Thyroid gland (tissue), 4 donors: ENCODE data around the gene BUD13. TPM values are rescaled to one million over a fixed set of nuclear protein-coding genes. Genes with fewer than 3 reads are reported as not detected.

Experiments
- DNase-seq, 2 donors: peaks; one replicate each; pipeline ENCODE4 v3.0.0-alpha.2; 2019
- H3K27ac ChIP-seq, 3 donors: fragments of 200-600 bp; sonication (generic); 1 replicate in 2 of 3; 2 replicates in 1 of 3; pipeline ENCODE4 v1.5.1; 2016 to 2019; ENCODE audit warnings: mild to moderate bottlenecking in 1 of 3, moderate library complexity in 1 of 3
- H3K27me3 ChIP-seq: fragments of 200-600 bp; sonication (generic); one replicate; pipeline ENCODE4 v1.5.1; 2019
- H3K36me3 ChIP-seq, 2 donors: fragments of 200-600 bp; sonication (generic); one replicate each; pipeline ENCODE4 v1.5.1; 2016 to 2019
- H3K4me1 ChIP-seq, 2 donors: fragments of 200-600 bp; sonication (generic); one replicate each; pipeline ENCODE4 v1.5.1; 2017 to 2019
- H3K4me3 ChIP-seq, 3 donors: fragments of 200-600 bp; sonication (generic); replicated peaks in 1 of 3; 1 replicate in 2 of 3; 2 replicates in 1 of 3; pipeline ENCODE4 v1.5.1; 2016; ENCODE audit warnings: mild to moderate bottlenecking in 1 of 3
- H3K9me3 ChIP-seq: fragments of 200-600 bp; sonication (generic); one replicate; pipeline ENCODE4 v1.5.1; 2017
- POLR2A ChIP-seq, 2 donors: fragments of 450-650 bp; IDR thresholded peaks; one replicate each; pipeline ENCODE4 v1.6.1; 2017; ENCODE audit warnings: antibody characterized with exemption in 2 of 2, mild to moderate bottlenecking in 2 of 2, moderate library complexity in 1 of 2
- WGBS, 2 donors: methylation state at CpG; one replicate each; pipeline ENCODE4 v1.1.5; 2017; 5-methylcytosine and 5-hydroxymethylcytosine counted together
- intact Hi-C: fragments of 100-400 bp; cut with DNase I; formaldehyde crosslinking; loops from one replicate; pipeline ENCODE4 v1.15.1; 2023
- total RNA-seq, 4 donors: library from RNA; depleted of rRNA; stranded (reverse); fragments of >200 nt; gene quantifications; one replicate each; pipeline ENCODE4 v1.2.3, GENCODE V29; 2016
- TF ChIP-seq, protein P1 (sequence below), 6 experiments: fragments of 200-600 bp in 3 of 6; fragments of 450-650 bp in 3 of 6; sonication (generic) in 3 of 6; IDR thresholded peaks; one replicate each; pipeline ENCODE4 v1.5.1; 2016 to 2019; ENCODE audit warnings: antibody characterized with exemption in 6 of 6, mild to moderate bottlenecking in 2 of 6, inconsistent platforms in 1 of 6, moderate library complexity in 1 of 6

The BUD13 gene
- total RNA-seq, 4 donors from 2014 or later = 15.2 to 18.7 (median 17.8) TPM

DNA sequence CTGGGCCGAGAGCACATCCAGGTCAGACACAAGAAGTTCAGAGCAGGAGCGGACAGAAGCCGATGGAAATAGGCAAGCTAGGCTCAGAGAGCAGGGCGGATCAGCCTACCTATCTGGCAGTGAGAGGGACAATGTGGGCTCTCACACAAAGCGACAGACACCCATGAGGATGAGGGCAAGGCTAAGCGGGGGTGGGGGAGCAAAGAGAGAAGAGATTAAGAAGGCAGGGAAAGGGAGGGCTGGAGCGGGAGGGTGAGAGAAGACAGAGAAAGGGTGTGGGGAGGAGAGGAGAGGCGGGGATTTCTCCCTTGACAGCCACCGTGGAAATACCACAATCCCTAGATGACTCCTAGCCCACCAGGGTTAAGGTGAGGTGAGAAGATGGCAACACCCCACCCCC lies 57.9 kb downstream of the BUD13 start:
- no peak for DNase-seq
- Histone ChIP-seq H3K9me3 (no peaks in the 10 kb centered on the region), H3K4me1 (no peaks in the 10 kb centered on the region), H3K27ac (no peak overlapping the region), H3K36me3 (no peaks in the 10 kb centered on the region), H3K4me3 (no peak overlapping the region), H3K27me3 (no peaks in the 10 kb centered on the region)
- WGBS, 2 donors = 88 to 90% methylated on average over 9 of the region's 9 CpGs
- intact Hi-C loops = no loop called here
- TF ChIP-seq, protein P1, sequence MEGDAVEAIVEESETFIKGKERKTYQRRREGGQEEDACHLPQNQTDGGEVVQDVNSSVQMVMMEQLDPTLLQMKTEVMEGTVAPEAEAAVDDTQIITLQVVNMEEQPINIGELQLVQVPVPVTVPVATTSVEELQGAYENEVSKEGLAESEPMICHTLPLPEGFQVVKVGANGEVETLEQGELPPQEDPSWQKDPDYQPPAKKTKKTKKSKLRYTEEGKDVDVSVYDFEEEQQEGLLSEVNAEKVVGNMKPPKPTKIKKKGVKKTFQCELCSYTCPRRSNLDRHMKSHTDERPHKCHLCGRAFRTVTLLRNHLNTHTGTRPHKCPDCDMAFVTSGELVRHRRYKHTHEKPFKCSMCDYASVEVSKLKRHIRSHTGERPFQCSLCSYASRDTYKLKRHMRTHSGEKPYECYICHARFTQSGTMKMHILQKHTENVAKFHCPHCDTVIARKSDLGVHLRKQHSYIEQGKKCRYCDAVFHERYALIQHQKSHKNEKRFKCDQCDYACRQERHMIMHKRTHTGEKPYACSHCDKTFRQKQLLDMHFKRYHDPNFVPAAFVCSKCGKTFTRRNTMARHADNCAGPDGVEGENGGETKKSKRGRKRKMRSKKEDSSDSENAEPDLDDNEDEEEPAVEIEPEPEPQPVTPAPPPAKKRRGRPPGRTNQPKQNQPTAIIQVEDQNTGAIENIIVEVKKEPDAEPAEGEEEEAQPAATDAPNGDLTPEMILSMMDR (IDR thresholded peaks at IDR 0.05) = no peak
- TF ChIP-seq POLR2A (IDR thresholded peaks at IDR 0.05) = no peak

DNA sequence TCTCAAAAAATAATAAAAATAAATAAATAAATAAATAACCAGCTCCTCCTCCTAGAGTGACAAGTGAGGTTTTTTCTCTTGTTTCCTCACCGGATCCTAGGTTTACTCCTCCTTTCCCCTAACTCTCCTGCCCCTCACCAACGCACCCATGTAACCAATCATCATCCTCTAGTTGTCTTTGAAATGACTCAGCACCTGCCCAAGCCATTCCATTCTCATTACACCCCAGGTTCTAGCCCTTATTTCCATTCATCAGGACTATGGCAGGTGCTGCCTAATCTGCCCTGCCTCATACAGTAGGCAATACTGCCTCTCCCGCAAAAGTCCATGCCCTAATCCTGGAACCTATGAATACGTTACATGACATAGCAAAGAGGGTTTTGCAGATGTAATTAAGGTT lies 60.4 kb downstream of the BUD13 start:
- Histone ChIP-seq H3K4me3 (no peak overlapping the region), H3K36me3 (no peaks in the 10 kb centered on the region), H3K27me3 (no peaks in the 10 kb centered on the region), H3K27ac (no peak overlapping the region), H3K9me3 (no peaks in the 10 kb centered on the region), H3K4me1 (no peaks in the 10 kb centered on the region)
- WGBS, 2 donors = 94 to 96% methylated on average over 4 of the region's 4 CpGs
- TF ChIP-seq, protein P1 (IDR thresholded peaks at IDR 0.05) = no peak
- no peak for TF ChIP-seq POLR2A (IDR thresholded peaks at IDR 0.05)
- intact Hi-C loops = no loop called here
- no peak for DNase-seq

DNA sequence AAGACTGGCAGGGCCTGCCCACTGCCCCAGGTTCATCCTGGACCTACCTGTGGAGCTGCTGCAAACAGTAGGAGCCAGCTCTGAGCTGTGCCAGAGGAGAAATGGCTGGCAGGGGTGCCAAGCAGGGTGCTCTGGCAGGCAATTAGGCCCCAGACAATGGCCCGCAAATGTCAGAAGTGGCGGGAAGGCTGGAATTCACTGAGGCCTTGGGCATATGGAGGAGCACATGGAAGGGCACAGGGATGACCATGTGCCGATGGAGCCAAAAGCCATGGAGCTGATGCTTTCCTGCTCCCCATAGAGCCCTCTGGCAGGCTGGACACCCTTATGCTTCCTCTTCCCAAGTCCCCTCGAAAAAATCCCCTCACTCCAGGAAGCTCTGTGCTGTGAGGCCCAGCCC lies 62.0 kb downstream of the BUD13 start:
- WGBS, 2 donors = 80 to 93% methylated on average over 4 of the region's 4 CpGs
- H3K27me3 ChIP-seq = no peaks in the 10 kb centered on the region

DNA sequence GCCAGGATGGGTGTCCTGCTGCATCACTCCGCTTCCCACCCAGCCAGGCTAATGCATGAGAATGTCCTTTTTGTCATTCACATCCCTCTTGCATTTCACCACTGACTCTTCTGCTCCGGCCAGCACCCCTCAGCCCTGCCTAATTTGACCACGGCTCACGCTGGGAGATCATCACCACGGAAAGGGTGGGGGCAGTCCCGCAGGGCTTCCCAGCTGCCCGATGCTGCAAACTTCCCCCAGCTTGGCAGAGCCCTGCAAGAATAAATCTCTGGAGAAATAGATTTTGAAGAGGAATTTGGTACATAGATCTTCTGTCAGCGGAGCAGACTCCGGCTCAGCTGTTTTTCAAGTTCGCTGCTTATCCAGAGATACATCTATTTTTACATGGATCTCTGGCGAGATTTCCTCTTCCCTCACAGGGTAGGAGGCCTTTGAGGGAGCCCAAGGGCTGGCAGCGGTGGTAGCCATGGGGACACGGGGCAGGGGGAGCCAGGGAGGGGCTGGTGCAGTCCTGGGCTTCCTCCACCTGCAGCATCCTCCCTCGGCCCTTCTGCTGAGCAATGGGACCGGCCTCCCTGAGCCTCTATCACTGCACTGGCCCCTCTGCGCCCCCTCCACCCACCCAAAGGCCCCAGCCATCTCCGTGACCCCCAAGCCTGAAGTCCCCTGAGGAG lies 62.6 kb downstream of the BUD13 start:
- no peak for TF ChIP-seq POLR2A (IDR thresholded peaks at IDR 0.05)
- TF ChIP-seq, protein P1 (IDR thresholded peaks at IDR 0.05) = no peak
- DNase-seq = no peak
- Histone ChIP-seq H3K4me1 (no peaks in the 10 kb centered on the region), H3K27ac (no peak overlapping the region), H3K4me3 (no peak overlapping the region), H3K9me3 (no peaks in the 10 kb centered on the region), H3K27me3 (no peaks in the 10 kb centered on the region), H3K36me3 (no peaks in the 10 kb centered on the region)
- intact Hi-C loops = no loop called here
- WGBS, 2 donors = 31 to 50% methylated on average over 13 to 17 of the region's 17 CpGs

More for the DNA sequence above, 62.0 kb downstream of the BUD13 start:
- Histone ChIP-seq H3K4me3 (no peak overlapping the region), H3K27ac (no peak overlapping the region), H3K9me3 (no peaks in the 10 kb centered on the region), H3K4me1 (no peaks in the 10 kb centered on the region), H3K36me3 (no peaks in the 10 kb centered on the region)
- intact Hi-C loops = no loop called here
- TF ChIP-seq, protein P1 (IDR thresholded peaks at IDR 0.05) = no peak
- no peak for TF ChIP-seq POLR2A (IDR thresholded peaks at IDR 0.05)
- no peak for DNase-seq

DNA sequence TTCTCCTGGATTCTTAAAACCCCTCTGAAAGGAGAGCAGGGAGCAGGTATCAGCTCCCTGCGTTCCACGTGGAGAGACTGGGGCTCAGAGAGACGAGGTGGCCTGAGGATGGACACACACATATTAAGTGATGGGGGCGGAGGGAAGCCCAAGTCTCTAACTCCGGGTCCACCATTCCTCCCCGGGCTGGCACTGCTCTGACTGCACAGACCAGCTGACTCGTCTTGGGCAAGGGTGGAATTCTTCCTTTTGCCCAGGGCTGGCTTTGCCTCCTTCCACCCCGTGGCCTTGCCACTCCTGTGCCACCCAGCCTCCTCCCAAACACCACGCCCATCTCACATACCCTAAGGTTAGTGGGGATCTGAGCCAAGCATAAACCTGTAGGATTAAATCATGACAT lies 65.0 kb downstream of the BUD13 start:
- H3K27me3 ChIP-seq = no peaks in the 10 kb centered on the region
- H3K4me1 ChIP-seq = no peaks in the 10 kb centered on the region
- TF ChIP-seq POLR2A (IDR thresholded peaks at IDR 0.05) = no peak
- TF ChIP-seq, protein P1 (IDR thresholded peaks at IDR 0.05) = no peak
- 55 to 68% methylated on average over 9 of the region's 9 CpGs for WGBS, 2 donors
- intact Hi-C loops = no loop called here
- no peak overlapping the region for H3K27ac ChIP-seq
- DNase-seq = no peak
- no peak overlapping the region for H3K4me3 ChIP-seq
- no peaks in the 10 kb centered on the region for H3K9me3 ChIP-seq
- H3K36me3 ChIP-seq = no peaks in the 10 kb centered on the region
